ENCODE data around the gene METTL22.

- TF ChIP-seq, protein P1, sequence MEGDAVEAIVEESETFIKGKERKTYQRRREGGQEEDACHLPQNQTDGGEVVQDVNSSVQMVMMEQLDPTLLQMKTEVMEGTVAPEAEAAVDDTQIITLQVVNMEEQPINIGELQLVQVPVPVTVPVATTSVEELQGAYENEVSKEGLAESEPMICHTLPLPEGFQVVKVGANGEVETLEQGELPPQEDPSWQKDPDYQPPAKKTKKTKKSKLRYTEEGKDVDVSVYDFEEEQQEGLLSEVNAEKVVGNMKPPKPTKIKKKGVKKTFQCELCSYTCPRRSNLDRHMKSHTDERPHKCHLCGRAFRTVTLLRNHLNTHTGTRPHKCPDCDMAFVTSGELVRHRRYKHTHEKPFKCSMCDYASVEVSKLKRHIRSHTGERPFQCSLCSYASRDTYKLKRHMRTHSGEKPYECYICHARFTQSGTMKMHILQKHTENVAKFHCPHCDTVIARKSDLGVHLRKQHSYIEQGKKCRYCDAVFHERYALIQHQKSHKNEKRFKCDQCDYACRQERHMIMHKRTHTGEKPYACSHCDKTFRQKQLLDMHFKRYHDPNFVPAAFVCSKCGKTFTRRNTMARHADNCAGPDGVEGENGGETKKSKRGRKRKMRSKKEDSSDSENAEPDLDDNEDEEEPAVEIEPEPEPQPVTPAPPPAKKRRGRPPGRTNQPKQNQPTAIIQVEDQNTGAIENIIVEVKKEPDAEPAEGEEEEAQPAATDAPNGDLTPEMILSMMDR (IDR thresholded peaks at IDR 0.05): no peak
- TF ChIP-seq POLR2A (IDR thresholded peaks at IDR 0.05): no peak
Measured at GRCh38 chr16:8663192-8664089, 41.9 kb downstream of the METTL22 start.
